Skeletal muscle satellite cell (primary cell): Measurements from ENCODE around the gene PRPF19.

Source experiments
- H3K27me3 ChIP-seq: 2 replicates; pipeline ENCODE4 v1.7.0; 2013; ENCODE audit warnings: low read length; ENCODE audit not compliant: control insufficient read depth, insufficient read depth
- H3K36me3 ChIP-seq: 2 replicates; pipeline ENCODE4 v1.7.0; 2013; ENCODE audit warnings: mild to moderate bottlenecking, control low read depth, low read length; ENCODE audit not compliant: insufficient read depth
- H3K4me1 ChIP-seq: 2 replicates; pipeline ENCODE4 v1.7.0; 2013; ENCODE audit warnings: low read length; ENCODE audit not compliant: control insufficient read depth, insufficient read depth
- H3K4me2 ChIP-seq: 2 replicates; pipeline ENCODE4 v1.7.0; 2013; ENCODE audit warnings: mild to moderate bottlenecking, low read length
- H3K4me3 ChIP-seq: 2 replicates; pipeline ENCODE4 v1.7.0; 2013; ENCODE audit warnings: low read length
- H3K9ac ChIP-seq: 2 replicates; pipeline ENCODE4 v1.7.0; 2013; ENCODE audit warnings: mild to moderate bottlenecking, low read depth, low read length, moderate library complexity
- H3K9me3 ChIP-seq: replicated peaks from 2 replicates; pipeline ENCODE4 v1.7.0; 2013; ENCODE audit warnings: mild to moderate bottlenecking, control low read depth, low read length

The PRPF19 gene

GRCh38 chr11:60946601-60947264 lies 40.3 kb upstream of the PRPF19 start:
- Histone ChIP-seq H3K9me3 (no peaks in the 10 kb centered on the region), H3K4me1 (peaks cover 2% of the 10 kb centered on the region), H3K4me2 (no peak overlapping the region), H3K4me3 (no peak overlapping the region), H3K9ac (no peak overlapping the region), H3K27me3 (peaks cover 4% of the 10 kb centered on the region), H3K36me3 (no peaks in the 10 kb centered on the region)

DNA sequence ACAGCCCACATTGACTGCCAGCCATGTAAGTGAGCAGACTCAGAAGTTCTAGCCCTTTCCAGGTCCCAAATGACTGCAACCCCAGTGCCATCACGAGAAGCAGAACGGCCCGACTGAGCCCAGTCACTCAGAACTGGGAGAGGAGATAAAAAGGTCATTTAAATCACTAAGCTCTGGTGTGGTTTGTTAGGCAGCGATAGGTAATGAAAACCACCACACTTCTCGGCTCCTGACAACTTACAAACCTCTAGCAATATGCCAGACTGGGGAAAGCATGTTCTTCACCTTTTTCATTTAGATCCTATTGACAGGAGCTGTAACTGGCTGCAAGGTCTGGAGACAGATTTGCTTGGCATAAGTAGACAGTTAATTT lies 38.9 kb upstream of the PRPF19 start:
- Histone ChIP-seq H3K9ac (no peak overlapping the region), H3K27me3 (peaks cover 4% of the 10 kb centered on the region)

DNA sequence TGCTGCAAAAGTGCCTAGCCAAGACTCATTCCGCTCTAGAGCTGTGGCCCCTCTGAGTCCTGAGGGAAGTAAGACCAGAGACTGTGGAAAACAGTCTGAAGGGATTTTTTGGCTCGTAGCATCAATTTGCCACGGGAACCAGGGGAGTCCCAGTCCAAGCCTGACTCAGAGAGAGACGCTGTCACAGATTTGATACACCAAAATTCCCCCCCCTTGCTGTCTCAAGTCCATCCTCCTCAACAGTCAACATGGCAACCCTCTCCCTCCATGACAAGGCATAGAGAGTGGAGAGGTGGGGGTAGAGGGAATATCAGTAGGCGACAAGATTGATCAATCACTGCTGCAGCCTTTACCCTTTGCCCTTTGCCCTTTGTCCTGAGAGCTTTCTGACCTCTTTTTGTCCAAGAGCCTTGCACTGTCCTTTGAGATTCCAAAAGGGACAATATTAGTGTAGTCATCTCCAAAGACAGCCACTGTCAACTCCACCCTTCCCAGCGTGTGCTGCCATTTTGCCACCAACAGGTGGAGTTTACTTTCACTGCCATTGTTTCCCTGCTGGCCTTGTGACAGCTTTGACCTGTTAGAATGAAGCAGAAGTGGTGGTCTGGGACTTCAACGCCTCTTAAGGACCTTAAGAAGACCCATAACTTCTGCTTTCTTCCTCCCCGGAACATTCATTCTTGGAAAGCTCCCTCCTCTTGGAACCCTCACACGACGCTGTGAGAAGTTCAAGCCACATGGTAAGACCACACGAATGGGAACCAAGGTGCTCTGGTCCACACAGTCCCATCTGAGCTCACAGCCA lies 38.3 kb upstream of the PRPF19 start:
- Histone ChIP-seq H3K36me3 (no peaks in the 10 kb centered on the region), H3K27me3 (no peaks in the 10 kb centered on the region), H3K9ac (no peak overlapping the region), H3K4me2 (no peak overlapping the region), H3K9me3 (no peaks in the 10 kb centered on the region), H3K4me3 (no peak overlapping the region), H3K4me1 (no peaks in the 10 kb centered on the region)

More for the DNA sequence above, 38.9 kb upstream of the PRPF19 start:
- Histone ChIP-seq H3K4me2 (no peak overlapping the region), H3K4me1 (no peaks in the 10 kb centered on the region), H3K9me3 (no peaks in the 10 kb centered on the region), H3K36me3 (no peaks in the 10 kb centered on the region), H3K4me3 (no peak overlapping the region)

GRCh38 chr11:60942970-60943565 lies 36.7 kb upstream of the PRPF19 start:
- H3K9ac ChIP-seq, result no peak overlapping the region
- H3K9me3 ChIP-seq, result no peaks in the 10 kb centered on the region
- H3K4me1 ChIP-seq, result no peaks in the 10 kb centered on the region
- no peak overlapping the region for H3K4me3 ChIP-seq
- no peaks in the 10 kb centered on the region for H3K36me3 ChIP-seq
- no peaks in the 10 kb centered on the region for H3K27me3 ChIP-seq
- H3K4me2 ChIP-seq, result no peak overlapping the region

DNA sequence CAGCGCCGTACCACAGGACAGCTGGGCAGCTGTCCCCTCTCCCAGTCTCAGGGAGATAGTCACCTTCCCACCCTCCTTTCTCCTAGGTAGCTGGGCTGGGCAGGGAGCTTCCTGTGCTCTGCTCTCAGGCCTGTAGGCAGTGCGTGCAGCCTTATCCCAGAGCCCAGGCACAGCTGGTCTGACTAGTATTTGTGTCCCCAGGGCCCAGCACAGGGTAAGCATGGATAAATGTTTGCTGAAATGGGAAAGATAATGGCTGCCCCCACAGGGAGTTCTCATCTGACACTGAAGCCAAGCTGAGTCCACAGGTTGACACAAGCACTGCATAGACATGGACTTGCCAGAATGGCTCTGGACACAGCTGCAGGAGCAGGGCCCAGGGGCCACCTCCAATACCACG lies 35.8 kb upstream of the PRPF19 start:
- Histone ChIP-seq H3K9me3 (no peaks in the 10 kb centered on the region), H3K27me3 (no peaks in the 10 kb centered on the region), H3K4me1 (no peaks in the 10 kb centered on the region), H3K4me3 (no peak overlapping the region), H3K4me2 (no peak overlapping the region), H3K36me3 (no peaks in the 10 kb centered on the region), H3K9ac (no peak overlapping the region)

- no peaks in the 10 kb centered on the region for H3K4me1 ChIP-seq
- H3K9ac ChIP-seq, result no peak overlapping the region
- H3K9me3 ChIP-seq, result no peaks in the 10 kb centered on the region
- H3K4me2 ChIP-seq, result no peak overlapping the region
- H3K36me3 ChIP-seq, result no peaks in the 10 kb centered on the region
- H3K4me3 ChIP-seq, result no peak overlapping the region
- no peaks in the 10 kb centered on the region for H3K27me3 ChIP-seq
Measured at GRCh38 chr11:60941371-60942119, 35.2 kb upstream of the PRPF19 start.

DNA sequence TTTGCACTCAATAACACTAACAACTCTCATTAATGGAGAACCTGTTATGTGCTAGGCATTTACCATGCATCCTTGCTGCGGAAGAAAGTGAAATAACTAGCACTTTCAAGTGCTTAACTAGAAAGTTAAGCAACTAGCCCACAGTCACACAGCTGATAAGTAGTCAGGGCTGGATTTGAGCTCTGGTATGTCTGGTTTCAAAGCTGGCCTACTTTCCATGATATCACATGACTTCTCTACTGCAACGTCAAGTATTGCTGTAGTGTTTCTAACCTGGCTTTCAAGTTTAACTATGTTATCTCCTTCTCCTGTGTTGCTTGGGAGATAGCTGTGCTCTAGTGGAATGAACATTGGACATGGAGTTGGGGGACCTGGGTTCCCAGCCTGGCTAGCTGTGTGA lies 33.5 kb upstream of the PRPF19 start:
- no peaks in the 10 kb centered on the region for H3K4me1 ChIP-seq
- H3K4me2 ChIP-seq, result no peak overlapping the region
- H3K36me3 ChIP-seq, result no peaks in the 10 kb centered on the region
- H3K9me3 ChIP-seq, result no peaks in the 10 kb centered on the region
- no peak overlapping the region for H3K9ac ChIP-seq
- no peaks in the 10 kb centered on the region for H3K27me3 ChIP-seq
- H3K4me3 ChIP-seq, result no peak overlapping the region

GRCh38 chr11:60939301-60939700 lies 32.9 kb upstream of the PRPF19 start:
- no peak overlapping the region for H3K4me3 ChIP-seq

DNA sequence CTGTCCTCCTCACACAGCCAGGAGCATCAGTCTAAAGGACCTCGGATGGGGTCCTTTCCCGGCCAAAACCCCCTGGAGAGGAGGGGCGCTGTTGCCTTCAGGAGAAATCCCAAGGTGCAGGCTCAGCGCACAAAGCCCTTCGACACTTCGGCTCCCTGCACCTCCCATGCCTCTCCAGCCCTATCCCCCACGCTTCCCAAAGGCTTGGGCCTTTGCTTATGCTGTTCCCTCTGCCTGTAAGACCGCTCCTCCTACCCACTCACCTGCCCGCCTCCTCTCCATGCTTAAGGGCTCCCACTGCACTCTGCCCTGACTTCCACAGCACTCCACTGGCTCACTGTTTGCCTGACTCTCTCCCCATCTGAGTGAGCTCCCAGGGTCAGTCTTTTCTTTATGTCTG lies 32.1 kb upstream of the PRPF19 start:
- H3K4me1 ChIP-seq, result no peaks in the 10 kb centered on the region
- H3K36me3 ChIP-seq, result no peaks in the 10 kb centered on the region
- H3K4me3 ChIP-seq, result no peak overlapping the region

More at GRCh38 chr11:60939301-60939700, 32.9 kb upstream of the PRPF19 start:
- Histone ChIP-seq H3K4me2 (no peak overlapping the region), H3K36me3 (no peaks in the 10 kb centered on the region), H3K9me3 (no peaks in the 10 kb centered on the region), H3K9ac (no peak overlapping the region), H3K27me3 (no peaks in the 10 kb centered on the region), H3K4me1 (no peaks in the 10 kb centered on the region)

DNA sequence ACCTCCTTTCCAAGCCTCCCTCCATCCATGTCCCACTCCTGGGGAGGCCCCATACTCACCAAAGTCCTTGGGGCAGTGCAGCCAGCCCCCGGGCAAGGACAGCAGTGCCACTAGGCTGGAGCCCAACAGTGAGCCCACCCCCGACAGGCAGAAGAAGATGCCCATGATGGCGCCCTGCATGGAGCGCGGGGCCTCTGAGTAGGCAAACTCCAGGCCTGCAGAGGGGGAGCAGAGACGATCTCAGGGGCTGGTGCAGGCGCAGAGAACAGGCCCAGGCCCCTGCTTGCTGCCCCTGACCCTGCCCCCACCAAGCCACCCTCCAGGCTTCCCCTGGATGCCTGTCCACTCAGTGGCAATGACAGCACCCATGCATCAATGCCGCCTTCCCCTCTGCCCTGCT lies 31.4 kb upstream of the PRPF19 start:
- no peaks in the 10 kb centered on the region for H3K36me3 ChIP-seq
- no peak overlapping the region for H3K4me3 ChIP-seq
- H3K9ac ChIP-seq, result no peak overlapping the region
- no peak overlapping the region for H3K4me2 ChIP-seq
- no peaks in the 10 kb centered on the region for H3K27me3 ChIP-seq
- H3K4me1 ChIP-seq, result no peaks in the 10 kb centered on the region
- no peaks in the 10 kb centered on the region for H3K9me3 ChIP-seq

More for the DNA sequence above, 32.1 kb upstream of the PRPF19 start:
- Histone ChIP-seq H3K9me3 (no peaks in the 10 kb centered on the region), H3K4me2 (no peak overlapping the region), H3K9ac (no peak overlapping the region), H3K27me3 (no peaks in the 10 kb centered on the region)

DNA sequence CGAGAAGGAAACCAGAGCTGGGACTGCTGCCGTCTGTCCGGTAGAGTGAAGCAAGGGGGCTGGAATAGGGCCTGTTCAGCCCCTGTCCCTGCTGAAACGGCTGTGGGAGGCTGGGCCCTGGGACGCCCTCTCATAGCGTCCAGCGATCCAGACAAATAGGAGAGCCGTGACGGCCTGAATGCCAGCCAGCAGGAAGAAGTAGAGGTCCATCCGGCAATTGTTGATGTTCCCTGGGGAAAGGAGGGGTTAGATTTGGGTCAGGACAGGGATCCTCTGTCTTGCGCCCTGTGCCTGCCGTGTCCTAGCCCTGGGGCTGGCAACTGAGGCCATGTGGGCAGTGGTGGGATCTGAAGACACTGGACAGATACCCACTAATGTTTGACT lies 30.8 kb upstream of the PRPF19 start:
- Histone ChIP-seq H3K4me2 (no peak overlapping the region), H3K27me3 (no peaks in the 10 kb centered on the region), H3K4me1 (no peaks in the 10 kb centered on the region), H3K9me3 (no peaks in the 10 kb centered on the region), H3K9ac (no peak overlapping the region), H3K36me3 (no peaks in the 10 kb centered on the region), H3K4me3 (no peak overlapping the region)
